Retina (tissue), 1 donor: ENCODE measurements around the gene MCCC1.
"Not testable (repeated sequence)": the region's sequence is repeated elsewhere in the genome, so short reads cannot be mapped to it uniquely, and the experiment has no call there.

Experiments used
- DNase-seq: peaks from one replicate; pipeline ENCODE4 v3.0.0-alpha.2; 2016

The MCCC1 gene

GRCh38 chr3:183101040-183101439, 1.7 kb upstream of the MCCC1 start:
- not testable (repeated sequence) for DNase-seq

- no peak for DNase-seq
Measured at GRCh38 chr3:183100376-183100775, 1.1 kb upstream of the MCCC1 start.

- no peak for DNase-seq
Measured at GRCh38 chr3:183099838-183100204, 525 bp upstream of the MCCC1 start.

DNA sequence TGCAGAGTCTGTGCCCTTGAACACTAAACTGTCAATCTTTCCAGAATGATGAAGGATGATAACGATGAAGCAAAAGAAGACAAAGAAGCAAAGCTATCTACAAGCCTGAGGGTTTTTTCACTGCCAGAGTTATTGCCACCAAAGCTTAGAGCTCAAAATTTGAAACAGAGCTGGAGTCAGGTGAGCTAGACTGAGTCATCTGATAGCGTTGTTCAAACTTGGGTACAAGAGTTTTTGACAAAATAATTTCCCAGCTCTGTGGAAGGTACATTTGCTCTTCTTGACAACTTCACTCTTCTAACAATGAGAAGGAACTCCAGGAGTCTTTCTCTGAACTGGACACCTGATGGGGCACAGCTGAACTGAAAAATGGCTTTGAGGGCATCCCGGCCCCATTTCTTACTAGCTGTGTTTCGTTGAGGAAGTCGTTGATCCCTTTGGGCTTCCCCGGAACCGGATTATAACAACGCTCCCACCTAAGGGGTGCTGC, 715 bp downstream of the MCCC1 start:
- no peak for DNase-seq

GRCh38 chr3:183094711-183095110, 4.6 kb downstream of the MCCC1 start:
- DNase-seq, result no peak

- DNase-seq, result no peak
Measured at GRCh38 chr3:183092256-183092655, 7.0 kb downstream of the MCCC1 start.

DNA sequence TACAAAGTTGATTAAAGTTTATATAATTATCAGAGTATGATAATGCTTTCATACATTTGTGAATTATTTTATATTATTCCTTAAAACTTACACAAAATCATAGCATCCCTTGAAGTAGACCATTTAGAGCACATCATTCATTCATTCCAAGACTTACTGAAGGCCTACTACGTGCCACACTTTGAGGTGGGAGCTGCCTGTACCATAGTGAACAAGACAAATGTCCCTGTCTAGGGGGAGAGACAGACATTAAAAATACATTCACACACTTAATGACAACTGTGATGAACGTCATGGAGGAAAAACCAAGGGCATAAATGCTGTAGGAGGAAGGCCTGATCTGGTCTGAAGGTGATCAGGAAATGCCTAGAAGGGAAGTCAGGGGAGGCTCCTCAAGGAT, 12.1 kb downstream of the MCCC1 start:
- DNase-seq, result no peak

GRCh38 chr3:183085634-183086390, 13.5 kb downstream of the MCCC1 start:
- peak; percentile 4 for DNase-seq

- no peak for DNase-seq
Measured at GRCh38 chr3:183082355-183082915, 16.9 kb downstream of the MCCC1 start.

DNA sequence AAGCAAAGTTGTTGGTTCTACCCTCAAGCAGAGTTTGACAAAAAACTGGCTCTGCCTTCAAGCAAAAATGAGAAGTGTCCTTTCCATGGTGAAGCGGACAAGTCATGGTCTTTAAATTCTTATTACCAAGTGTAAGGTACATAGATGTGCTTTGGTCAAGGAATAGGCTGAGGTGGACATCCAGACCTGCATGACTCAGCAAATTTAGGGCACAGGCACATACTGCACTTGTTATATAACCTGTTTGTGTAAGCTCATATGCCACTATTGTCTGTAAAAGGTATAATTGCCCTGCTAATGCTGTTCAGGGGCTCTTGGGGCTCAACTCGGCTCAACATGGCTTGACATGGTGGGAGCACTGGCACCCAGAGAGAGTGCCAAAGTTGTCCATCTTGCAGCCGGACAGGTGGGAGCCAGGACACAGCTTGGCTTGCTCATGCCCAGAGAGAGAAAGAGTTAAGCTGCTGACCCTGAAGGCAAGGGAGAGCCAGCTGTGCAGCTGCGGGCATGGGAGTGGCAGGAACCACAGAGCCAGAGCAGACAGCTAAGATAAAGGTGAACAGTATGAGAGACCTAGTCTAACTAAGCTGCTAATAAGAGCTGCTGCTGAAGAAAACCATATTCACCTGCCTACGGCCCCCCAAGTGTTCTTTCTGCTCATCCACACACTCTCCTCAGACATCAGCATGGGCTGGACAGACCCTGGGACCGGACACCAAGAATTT, 17.7 kb downstream of the MCCC1 start:
- no peak for DNase-seq

DNA sequence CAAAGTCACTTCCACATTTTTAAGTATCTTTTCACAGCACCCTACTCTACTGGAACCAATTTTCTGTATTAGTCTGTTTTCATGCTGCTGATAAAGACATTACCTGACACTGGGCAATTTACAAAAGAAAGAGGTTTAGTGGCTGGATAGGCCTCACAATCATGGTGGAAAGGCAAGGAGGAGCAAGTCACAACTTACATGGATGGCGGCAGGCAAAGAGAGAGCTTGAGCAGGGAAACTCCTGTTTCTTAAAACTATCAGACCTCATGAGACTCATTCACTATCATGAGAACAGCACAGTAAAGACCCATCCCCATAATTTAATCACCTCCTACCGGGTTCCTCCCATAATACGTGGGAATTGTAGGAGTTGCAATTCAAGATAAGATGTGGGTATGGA, 18.7 kb downstream of the MCCC1 start:
- no peak for DNase-seq

DNA sequence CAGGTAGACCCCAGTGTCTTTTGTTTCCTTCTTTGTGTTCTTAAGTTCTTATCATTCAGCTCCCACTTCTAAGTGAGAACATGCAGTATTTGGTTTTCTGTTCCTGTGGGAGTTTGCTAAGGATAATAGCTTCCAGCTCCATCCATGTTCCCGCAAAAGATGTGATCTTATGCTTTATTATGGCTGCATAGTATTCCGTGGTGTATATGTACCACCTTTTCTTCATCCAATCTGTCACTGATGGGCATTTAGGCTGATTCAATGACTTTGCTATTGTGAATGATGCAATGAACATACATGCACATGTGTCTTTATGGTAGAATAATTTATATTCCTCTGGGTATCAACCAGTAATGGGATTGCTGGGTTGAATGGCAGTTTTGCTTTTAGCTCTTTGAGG, 24.4 kb downstream of the MCCC1 start:
- DNase-seq, result no peak

DNA sequence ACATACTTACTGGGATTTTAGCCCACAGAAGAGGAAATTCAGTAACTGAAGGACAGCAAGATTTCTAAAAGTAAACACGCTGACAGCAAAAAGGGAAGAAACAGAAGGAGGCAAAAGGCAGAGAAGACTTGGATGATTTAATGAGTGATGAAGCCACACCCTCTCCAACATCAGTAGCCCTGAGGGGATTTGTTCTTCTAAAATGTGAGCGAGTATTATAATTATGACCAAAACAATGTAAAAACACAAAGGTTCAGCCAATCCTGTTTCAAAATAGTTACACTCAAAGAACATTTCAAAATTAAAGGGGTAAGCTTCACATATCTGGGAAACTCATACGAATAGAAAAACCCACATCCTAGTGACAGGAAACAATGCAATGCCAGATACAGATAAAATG, 25.0 kb downstream of the MCCC1 start:
- DNase-seq, result no peak

DNA sequence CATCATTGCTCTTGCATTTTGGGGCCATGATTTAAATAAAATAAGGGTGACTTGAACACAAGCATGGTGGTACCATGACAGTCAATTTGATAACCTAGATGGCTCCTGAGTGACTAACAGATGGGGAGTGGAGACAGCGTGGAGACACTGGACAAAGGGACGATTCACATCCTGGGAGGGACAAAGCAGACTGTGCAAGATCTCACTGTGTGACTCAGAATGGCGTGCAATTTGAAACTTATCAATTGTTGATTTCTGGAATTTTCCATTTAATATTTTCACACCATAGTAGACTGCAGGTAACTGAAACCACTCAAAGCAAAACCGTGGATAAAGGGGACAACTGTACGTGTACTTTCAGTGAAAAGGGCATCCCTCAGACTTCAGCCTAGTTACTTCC, 25.5 kb downstream of the MCCC1 start:
- DNase-seq, result no peak

GRCh38 chr3:183070892-183071291, 28.4 kb downstream of the MCCC1 start:
- no peak for DNase-seq

- DNase-seq, result no peak
Measured at GRCh38 chr3:183069086-183069485, 30.2 kb downstream of the MCCC1 start.

GRCh38 chr3:183066891-183067290, 32.4 kb downstream of the MCCC1 start:
- not testable (repeated sequence) for DNase-seq

DNA sequence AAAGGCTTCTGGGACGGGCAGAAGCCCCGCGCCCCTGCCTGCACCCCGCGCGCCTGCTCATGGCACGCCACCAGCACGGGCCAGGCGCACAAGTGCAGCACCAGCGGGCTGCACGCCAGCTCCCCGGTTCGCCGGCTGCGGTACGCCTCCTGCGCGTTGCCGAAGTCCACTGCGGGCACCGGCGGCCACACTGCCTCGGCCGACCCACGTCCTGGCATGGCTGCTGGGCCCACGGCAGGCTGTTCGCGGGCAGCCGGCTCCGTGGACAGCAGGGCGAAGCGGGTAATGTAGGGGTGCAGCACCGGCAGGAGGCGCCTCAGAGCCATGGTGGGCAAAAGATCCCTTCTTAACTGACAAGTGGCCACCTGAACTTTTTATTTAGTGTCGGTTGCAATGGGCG, 34.8 kb downstream of the MCCC1 start:
- no peak for DNase-seq

DNA sequence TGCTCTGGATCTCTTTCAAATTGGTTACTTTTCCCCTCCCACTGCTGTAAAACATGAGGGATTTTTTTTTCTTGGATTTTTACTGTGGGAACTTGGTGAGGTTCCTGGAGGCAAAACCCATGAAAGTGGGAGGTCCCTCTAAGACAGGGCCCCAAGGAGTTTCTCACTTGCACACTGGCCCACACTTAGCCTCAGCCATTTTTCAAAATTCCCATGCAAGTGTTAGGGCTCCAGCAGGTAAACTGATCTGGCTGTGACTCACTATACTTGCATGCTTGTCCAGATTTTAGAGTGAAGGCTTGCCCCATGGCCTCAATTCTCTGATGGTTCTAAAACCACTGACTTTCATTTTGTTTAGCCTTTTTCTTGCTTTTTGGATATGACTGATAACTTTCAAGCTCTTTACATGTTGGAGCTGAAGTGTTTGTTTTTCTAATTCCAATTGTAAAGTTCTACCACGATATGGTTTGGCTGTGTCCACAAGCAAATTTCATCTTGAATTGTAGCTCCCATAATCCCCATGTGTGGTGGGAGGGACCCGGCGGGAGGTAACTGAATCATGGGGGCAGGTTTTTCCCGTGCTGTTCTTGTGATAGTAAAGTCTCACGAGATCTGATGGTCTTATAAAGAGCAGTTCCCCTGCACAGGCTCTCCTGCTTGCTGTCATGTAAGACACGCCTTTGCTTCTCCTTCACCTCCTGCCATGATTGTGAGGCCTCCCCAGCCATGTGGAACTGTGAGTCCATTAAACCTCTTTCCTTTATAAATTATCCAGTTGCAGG, 37.7 kb downstream of the MCCC1 start:
- DNase-seq, result no peak

- DNase-seq, result no peak
Measured at GRCh38 chr3:183058351-183058750, 40.9 kb downstream of the MCCC1 start.

- DNase-seq, result no peak
Measured at GRCh38 chr3:183050706-183051105, 48.6 kb downstream of the MCCC1 start.

GRCh38 chr3:183046883-183047282, 52.4 kb downstream of the MCCC1 start:
- DNase-seq, result no peak

- no peak for DNase-seq
Measured at GRCh38 chr3:183044547-183045229, 54.6 kb downstream of the MCCC1 start.
